Embryonic facial prominence (tissue), 1 donor: ENCODE results near the gene MAST1.
"Not testable (repeated sequence)": the region's sequence is repeated elsewhere in the genome, so short reads cannot be mapped to it uniquely, and the experiment has no call there.

Experiments
- DNase-seq: peaks from one replicate; pipeline ENCODE4 v3.0.0-alpha.2; 2016; ENCODE audit errors: extremely low spot score

MAST1 gene

GRCh38 chr19:12840091-12841079 is 2.1 kb downstream of the MAST1 start:
- no peak for DNase-seq

- no peak for DNase-seq
Measured at GRCh38 chr19:12841094-12841493, 2.8 kb downstream of the MAST1 start.

- no peak for DNase-seq
Measured at GRCh38 chr19:12842511-12842910, 4.2 kb downstream of the MAST1 start.

- no peak for DNase-seq
Measured at GRCh38 chr19:12843328-12843727, 5.0 kb downstream of the MAST1 start.

- no peak for DNase-seq
Measured at GRCh38 chr19:12843999-12844732, 5.9 kb downstream of the MAST1 start.

GRCh38 chr19:12846613-12847012 is 8.3 kb downstream of the MAST1 start:
- not testable (repeated sequence) for DNase-seq

- no peak for DNase-seq
Measured at GRCh38 chr19:12847159-12848139, 9.1 kb downstream of the MAST1 start.

GRCh38 chr19:12856653-12857052 is 18.3 kb downstream of the MAST1 start:
- DNase-seq: no peak

GRCh38 chr19:12858041-12858928 is 20.0 kb downstream of the MAST1 start:
- no peak for DNase-seq

GRCh38 chr19:12859546-12859945 is 21.2 kb downstream of the MAST1 start:
- DNase-seq: no peak

GRCh38 chr19:12864143-12864542 is 25.8 kb downstream of the MAST1 start:
- no peak for DNase-seq

- no peak for DNase-seq
Measured at GRCh38 chr19:12864721-12865715, 26.7 kb downstream of the MAST1 start.

GRCh38 chr19:12865746-12866415 is 27.6 kb downstream of the MAST1 start:
- no peak for DNase-seq

- DNase-seq: no peak
Measured at GRCh38 chr19:12866416-12867119, 28.3 kb downstream of the MAST1 start.

GRCh38 chr19:12867120-12868099 is 29.1 kb downstream of the MAST1 start:
- peak; percentile 30 for DNase-seq

GRCh38 chr19:12868540-12869112 is 30.3 kb downstream of the MAST1 start:
- DNase-seq: no peak
